GM12865 (cell line): Measurements from ENCODE around the gene GMCL2.

Source experiments
- DNase-seq: peaks from one replicate; pipeline ENCODE4 v3.0.0; 2010; ENCODE audit warnings: low read depth
- H3K4me3 ChIP-seq: 2 replicates; pipeline ENCODE4 v1.5.1; 2011; ENCODE audit warnings: mild to moderate bottlenecking, low read depth, low read length, control low read depth
- CTCF ChIP-seq: IDR thresholded peaks from 2 replicates; pipeline ENCODE4 v1.5.1; 2011; ENCODE audit warnings: low read length, control low read depth, low read depth, inconsistent platforms; ENCODE audit not compliant: insufficient read depth; ENCODE audit errors: missing control alignments

Gene GMCL2

GRCh38 chr5:178221282-178221681, 34.1 kb upstream of the GMCL2 start:
- no peak overlapping the region for H3K4me3 ChIP-seq
- no peak for DNase-seq
- no peak for TF ChIP-seq CTCF

DNA sequence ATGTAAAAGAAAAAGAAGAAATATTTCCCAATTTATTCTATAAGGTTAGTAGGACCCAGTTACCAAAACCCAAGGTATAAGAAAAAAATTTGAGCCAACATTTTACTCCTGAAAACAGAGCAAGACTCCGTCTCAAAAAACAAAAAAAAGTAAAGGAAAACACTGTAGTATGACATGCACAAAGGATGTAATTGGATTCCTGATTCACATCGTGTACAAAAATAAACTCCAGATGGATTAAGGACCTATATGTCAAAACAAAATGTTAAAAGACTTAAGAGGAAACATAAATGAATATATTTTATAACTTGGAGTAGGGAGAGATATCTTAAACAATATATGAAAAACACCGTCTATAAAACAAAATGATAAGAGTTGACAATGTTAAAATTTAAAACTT, 31.7 kb upstream of the GMCL2 start:
- DNase-seq = no peak
- TF ChIP-seq CTCF = no peak
- no peak overlapping the region for H3K4me3 ChIP-seq

- H3K4me3 ChIP-seq = no peak overlapping the region
- DNase-seq = no peak
- no peak for TF ChIP-seq CTCF
Measured at GRCh38 chr5:178218237-178218776, 31.1 kb upstream of the GMCL2 start.

DNA sequence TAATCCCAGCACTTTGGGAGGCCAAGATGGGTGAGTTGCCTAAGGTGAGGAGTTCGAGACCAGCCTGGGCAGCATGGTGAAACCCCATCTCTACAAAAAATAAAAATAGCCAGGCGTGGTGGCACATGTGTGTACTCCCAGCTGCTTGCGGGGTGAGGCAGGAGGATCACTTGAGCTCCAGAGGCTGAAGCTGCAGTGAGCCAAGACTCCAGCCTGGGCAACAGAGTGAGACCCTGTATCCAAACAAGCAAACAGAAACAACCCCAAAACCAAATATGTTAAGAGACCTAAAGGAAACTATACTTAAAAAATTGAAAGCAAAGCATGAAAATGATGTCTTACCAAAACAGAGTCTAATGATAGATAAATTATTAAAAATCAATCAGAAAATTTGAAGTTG, 29.6 kb upstream of the GMCL2 start:
- H3K4me3 ChIP-seq = no peak overlapping the region
- DNase-seq = no peak
- no peak for TF ChIP-seq CTCF

GRCh38 chr5:178216088-178216534, 28.9 kb upstream of the GMCL2 start:
- DNase-seq = no peak
- no peak overlapping the region for H3K4me3 ChIP-seq
- TF ChIP-seq CTCF = no peak

- no peak for TF ChIP-seq CTCF
- no peak for DNase-seq
- no peak overlapping the region for H3K4me3 ChIP-seq
Measured at GRCh38 chr5:178215280-178216002, 28.3 kb upstream of the GMCL2 start.
